Measurements from ENCODE around the gene TMEM38A.

- TF ChIP-seq, protein P1, sequence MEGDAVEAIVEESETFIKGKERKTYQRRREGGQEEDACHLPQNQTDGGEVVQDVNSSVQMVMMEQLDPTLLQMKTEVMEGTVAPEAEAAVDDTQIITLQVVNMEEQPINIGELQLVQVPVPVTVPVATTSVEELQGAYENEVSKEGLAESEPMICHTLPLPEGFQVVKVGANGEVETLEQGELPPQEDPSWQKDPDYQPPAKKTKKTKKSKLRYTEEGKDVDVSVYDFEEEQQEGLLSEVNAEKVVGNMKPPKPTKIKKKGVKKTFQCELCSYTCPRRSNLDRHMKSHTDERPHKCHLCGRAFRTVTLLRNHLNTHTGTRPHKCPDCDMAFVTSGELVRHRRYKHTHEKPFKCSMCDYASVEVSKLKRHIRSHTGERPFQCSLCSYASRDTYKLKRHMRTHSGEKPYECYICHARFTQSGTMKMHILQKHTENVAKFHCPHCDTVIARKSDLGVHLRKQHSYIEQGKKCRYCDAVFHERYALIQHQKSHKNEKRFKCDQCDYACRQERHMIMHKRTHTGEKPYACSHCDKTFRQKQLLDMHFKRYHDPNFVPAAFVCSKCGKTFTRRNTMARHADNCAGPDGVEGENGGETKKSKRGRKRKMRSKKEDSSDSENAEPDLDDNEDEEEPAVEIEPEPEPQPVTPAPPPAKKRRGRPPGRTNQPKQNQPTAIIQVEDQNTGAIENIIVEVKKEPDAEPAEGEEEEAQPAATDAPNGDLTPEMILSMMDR (IDR thresholded peaks at IDR 0.05), result no peak
- TF ChIP-seq POLR2A (IDR thresholded peaks at IDR 0.05), result no peak
Observed at GRCh38 chr19:16640951-16641350, 20.0 kb upstream of the TMEM38A start.

Measured in testis (tissue), 2 donors.